Occipital lobe (tissue), 3 donors: ENCODE results near the gene USP32. TPM values are rescaled to one million over a fixed set of nuclear protein-coding genes. Genes with fewer than 3 reads are reported as not detected.

Experiments
- DNase-seq: peaks from one replicate; lab custom pipeline; 2025; lab: John Stamatoyannopoulos, UW
- small RNA-seq: library from RNA; depleted of rRNA; stranded (forward); fragments of <200 nt; gene quantifications from one replicate; pipeline ENCODE3, GENCODE V24; 2014
- total RNA-seq: library from RNA; depleted of rRNA; stranded (reverse); fragments of >200 nt; gene quantifications from one replicate; pipeline ENCODE4 v1.2.3, GENCODE V29; 2014

The USP32 gene
- total RNA-seq, 1 donor from 2014 or later = 71.0 TPM

- DNase-seq = peak; percentile 92
These were observed 256.6 kb downstream of the USP32 start for GRCh38 chr17:60135151-60135950.

- DNase-seq = no peak
These were observed 257.4 kb downstream of the USP32 start for GRCh38 chr17:60134396-60135150.

GRCh38 chr17:60130466-60130865 is 261.5 kb downstream of the USP32 start:
- no peak for DNase-seq

DNA sequence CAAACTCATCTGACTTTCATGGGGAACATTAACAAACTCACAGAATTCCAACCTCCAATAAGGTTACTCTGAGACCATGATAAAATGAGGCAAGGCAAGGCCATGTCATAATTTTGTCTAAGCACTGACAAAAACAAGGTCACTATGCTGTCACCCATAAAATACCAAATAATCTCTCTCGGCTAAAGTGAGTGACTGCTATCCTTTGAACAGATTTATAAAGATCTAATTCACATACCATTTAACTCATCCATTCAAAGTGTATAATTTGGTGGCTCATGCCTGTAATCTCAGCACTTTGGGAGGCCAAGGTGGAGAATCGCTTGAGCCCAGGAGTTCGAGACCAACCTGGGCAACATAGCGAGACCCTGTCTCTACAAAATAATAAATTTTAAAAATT is 262.8 kb downstream of the USP32 start:
- DNase-seq = no peak

Small RNA genes lying within 50 kb of the gene (small RNA-seq; reads per million reads assigned to genes)
- gene SCARNA20 = 70.5 reads per million, percentile 96 among the genes with 10 or more reads in this experiment

Other genes with a start within 250 kb of the USP32 start
- gene CA4, start 242.2 kb downstream of the USP32 start, total RNA-seq = 1.2 TPM
- not detected for gene CHCT1, start 30.4 kb upstream of the USP32 start, total RNA-seq
- 80.5 TPM for gene APPBP2, start 134.1 kb upstream of the USP32 start, total RNA-seq
- 16.2 TPM for gene PPM1D, start 208.1 kb upstream of the USP32 start, total RNA-seq